Stimulated activated CD8-positive, alpha-beta memory T cell treated with anti-CD3 and anti-CD28 coated beads, Interleukin-2, amount 100 ng/mL, for 1 hour (primary cell): ENCODE data around the gene CSNK1D.
A peak's percentile ranks its signal among the peaks of the same experiment; 100 is the strongest.

Experiments used
- DNase-seq, 2 donors: peaks; one replicate each; pipeline ENCODE4 v3.0.0-alpha.2; 2020; ENCODE audit warnings: low read depth in 2 of 2

Gene CSNK1D

GRCh38 chr17:82273327-82274133, at the start of gene CSNK1D:
TSS of gene CSNK1D (minus strand) at chr17:82273700. CDS start at chr17:82273381, 319 bp downstream.
- peak; percentile 89 to 90 for DNase-seq

- DNase-seq, result no peak
Measured at GRCh38 chr17:82322526-82323453, 49.3 kb upstream of the CSNK1D start.

GRCh38 chr17:82321947-82322466, 48.5 kb upstream of the CSNK1D start:
- DNase-seq, result no peak

- DNase-seq, result peak; percentile 43 to 73
Measured at GRCh38 chr17:82320956-82321927, 47.7 kb upstream of the CSNK1D start.

GRCh38 chr17:82320140-82320840, 46.8 kb upstream of the CSNK1D start:
- DNase-seq, result no peak

- no peak for DNase-seq
Measured at GRCh38 chr17:82319619-82320062, 46.1 kb upstream of the CSNK1D start.

- no peak for DNase-seq
Measured at GRCh38 chr17:82318772-82319606, 45.5 kb upstream of the CSNK1D start.

GRCh38 chr17:82318169-82318498, 44.6 kb upstream of the CSNK1D start:
- DNase-seq, result no peak

- DNase-seq, result peak in 1 of 2 donors; percentile 56
Measured at GRCh38 chr17:82317394-82318168, 44.1 kb upstream of the CSNK1D start, which contains the start of gene CD7. TSS of gene CD7 (minus strand) at chr17:82317608. CDS start at chr17:82317495, 113 bp downstream.

- DNase-seq, result no peak
Measured at GRCh38 chr17:82316651-82317393, 43.3 kb upstream of the CSNK1D start.

GRCh38 chr17:82315703-82316358, 42.3 kb upstream of the CSNK1D start:
- DNase-seq, result no peak

- no peak for DNase-seq
Measured at GRCh38 chr17:82314727-82315605, 41.5 kb upstream of the CSNK1D start.

- no peak for DNase-seq
Measured at GRCh38 chr17:82314012-82314726, 40.7 kb upstream of the CSNK1D start.

- DNase-seq, result no peak
Measured at GRCh38 chr17:82313195-82314011, 39.9 kb upstream of the CSNK1D start.

GRCh38 chr17:82311971-82312370, 38.5 kb upstream of the CSNK1D start:
- DNase-seq, result no peak
